GM23338 (cell line): ENCODE data around the gene ARHGAP10. TPM values are rescaled to one million over a fixed set of nuclear protein-coding genes. Genes with fewer than 3 reads are reported as not detected.

Experiments
- ATAC-seq: fragments of 200-7000 bp; cut with Tn5 transposase; 3 replicates; pipeline ENCODE4 v1.9.1; 2020
- DNase-seq: peaks from one replicate; pipeline ENCODE4 v3.0.0-alpha.2; 2015; ENCODE audit warnings: low spot score
- H2AFZ ChIP-seq: fragments of 200-600 bp; sonication (generic); 2 replicates; pipeline ENCODE4 v1.8.0; 2016; ENCODE audit warnings: antibody characterized with exemption, mild to moderate bottlenecking, moderate library complexity
- H3F3A ChIP-seq: fragments of 200-600 bp; sonication (generic); replicated peaks from 2 replicates; pipeline ENCODE4 v1.8.0; 2017; ENCODE audit warnings: antibody characterized with exemption, mixed run types, low read depth
- H3K27ac ChIP-seq: fragments of 200-600 bp; sonication (generic); 2 replicates; pipeline ENCODE4 v1.6.1; 2016; ENCODE audit warnings: low read depth
- H3K27me3 ChIP-seq: fragments of 200-600 bp; sonication (generic); 2 replicates; pipeline ENCODE4 v1.8.0; 2016; ENCODE audit warnings: mild to moderate bottlenecking, mixed run types, moderate library complexity; ENCODE audit not compliant: insufficient read depth
- H3K36me3 ChIP-seq: fragments of 200-600 bp; sonication (generic); 2 replicates; pipeline ENCODE4 v1.8.0; 2016; ENCODE audit warnings: mild to moderate bottlenecking; ENCODE audit not compliant: insufficient read depth
- H3K4me1 ChIP-seq: fragments of 200-600 bp; sonication (generic); 2 replicates; pipeline ENCODE4 v1.8.0; 2016; ENCODE audit warnings: mild to moderate bottlenecking, moderate library complexity; ENCODE audit not compliant: insufficient read depth
- H3K4me2 ChIP-seq: fragments of 200-600 bp; sonication (generic); 2 replicates; pipeline ENCODE4 v1.7.1; 2017; ENCODE audit warnings: mixed run types
- H3K4me3 ChIP-seq: fragments of 200-600 bp; sonication (generic); 2 replicates; pipeline ENCODE4 v1.6.1; 2016; ENCODE audit warnings: mixed run types
- H3K79me2 ChIP-seq: fragments of 200-600 bp; sonication (generic); replicated peaks from 2 replicates; pipeline ENCODE4 v1.8.0; 2017; ENCODE audit warnings: mild to moderate bottlenecking; ENCODE audit not compliant: insufficient read depth
- H3K9me2 ChIP-seq: fragments of 200-600 bp; sonication (generic); 2 replicates; pipeline ENCODE4 v1.8.0; 2017; ENCODE audit not compliant: insufficient read depth
- H4K20me1 ChIP-seq: fragments of 200-600 bp; sonication (generic); replicated peaks from 2 replicates; pipeline ENCODE4 v1.8.0; 2017; ENCODE audit warnings: mild to moderate bottlenecking; ENCODE audit not compliant: insufficient read depth
- H3K27ac Mint-ChIP-seq: 2 replicates; pipeline ENCODE4 v1.8.0; 2020; ENCODE audit warnings: inconsistent platforms, mild to moderate bottlenecking, moderate library complexity, mixed read lengths
- H3K27me3 Mint-ChIP-seq: 3 replicates; pipeline ENCODE4 v1.8.0; 2022; ENCODE audit warnings: low read depth, mild to moderate bottlenecking, moderate library complexity, mixed read lengths, inconsistent platforms; ENCODE audit not compliant: insufficient read depth, poor library complexity
- H3K36me3 Mint-ChIP-seq: 3 replicates; pipeline ENCODE4 v1.8.0; 2021; ENCODE audit warnings: low read depth, mild to moderate bottlenecking, inconsistent platforms, moderate library complexity, mixed read lengths
- H3K4me1 Mint-ChIP-seq: 3 replicates; pipeline ENCODE4 v1.8.0; 2020; ENCODE audit warnings: mild to moderate bottlenecking, inconsistent platforms, mixed read lengths
- H3K4me3 Mint-ChIP-seq: 3 replicates; pipeline ENCODE4 v1.8.0; 2021; ENCODE audit warnings: moderate library complexity, mild to moderate bottlenecking, inconsistent platforms, mixed read lengths
- H3K9me3 Mint-ChIP-seq: 3 replicates; pipeline ENCODE4 v1.8.0; 2020; ENCODE audit warnings: moderate library complexity, mild to moderate bottlenecking, inconsistent platforms, mixed read lengths
- CREB1 ChIP-seq: fragments of 250-450 bp; sonication (Bioruptor Pico); IDR thresholded peaks from 2 replicates; pipeline ENCODE4 v1.5.0; 2020; ENCODE audit warnings: low read depth, mild to moderate bottlenecking, moderate library complexity
- EZH2 ChIP-seq: fragments of 200-600 bp; sonication (generic); IDR thresholded peaks from one replicate; pipeline ENCODE4 v1.8.0; 2017; ENCODE audit warnings: antibody characterized with exemption, mild to moderate bottlenecking, low read depth; ENCODE audit not compliant: unreplicated experiment
- EZH2phosphoT487 ChIP-seq: fragments of 200-600 bp; sonication (generic); IDR thresholded peaks from one replicate; pipeline ENCODE4 v1.8.1; 2018; ENCODE audit warnings: antibody characterized with exemption; ENCODE audit not compliant: unreplicated experiment
- JUNB ChIP-seq: IDR thresholded peaks from one replicate; pipeline ENCODE4 v1.6.1; 2016; ENCODE audit warnings: antibody characterized with exemption; ENCODE audit not compliant: unreplicated experiment
- NANOG ChIP-seq: IDR thresholded peaks from 2 replicates; pipeline ENCODE4 v1.6.1; 2016; ENCODE audit warnings: antibody characterized with exemption, borderline replicate concordance
- POLR2AphosphoS5 ChIP-seq: IDR thresholded peaks from 2 replicates; pipeline ENCODE4 v1.6.1; 2016; ENCODE audit warnings: antibody characterized with exemption, low read depth
- STAT1 ChIP-seq: IDR thresholded peaks from one replicate; pipeline ENCODE4 v1.6.1; 2016; ENCODE audit warnings: antibody characterized with exemption; ENCODE audit not compliant: unreplicated experiment
- ZNF114 ChIP-seq: fragments of 250-450 bp; sonication (Bioruptor Pico); IDR thresholded peaks from 2 replicates; pipeline ENCODE4 v1.5.0; 2020; ENCODE audit warnings: mild to moderate bottlenecking, moderate library complexity
- ZNF331 ChIP-seq: fragments of 250-450 bp; sonication (Bioruptor Pico); IDR thresholded peaks from 2 replicates; pipeline ENCODE4 v1.5.0; 2020; ENCODE audit warnings: low read depth, mild to moderate bottlenecking, moderate library complexity
- polyA plus RNA-seq: library from polyadenylated mRNA; unstranded; fragments of >200 nt; fragmentation: Nextera tagmentation; extraction: Ambion mirVana; gene quantifications from 2 replicates; pipeline ENCODE4 v1.2.1, GENCODE V29; 2016
- total RNA-seq: library from RNA; depleted of rRNA; stranded (reverse); fragments of >200 nt; shearing (Covaris generic); gene quantifications from 2 replicates; pipeline ENCODE4 v1.2.3, GENCODE V29; 2014
- TF ChIP-seq, protein P1 (sequence below), 2 experiments: fragments of 200-600 bp in 1 of 2; sonication (generic) in 1 of 2; conservative IDR thresholded peaks; 2 replicates each; pipeline versions ENCODE4 v1.5.1 to v1.6.1; 2016 to 2017; ENCODE audit warnings: antibody characterized with exemption in 2 of 2, low read depth in 2 of 2, mild to moderate bottlenecking in 2 of 2, moderate library complexity in 1 of 2
- TF ChIP-seq, protein P2 (sequence below): fragments of 250-450 bp; sonication (Bioruptor Pico); IDR thresholded peaks from 2 replicates; pipeline ENCODE4 v1.5.0; 2020; ENCODE audit warnings: mild to moderate bottlenecking, moderate library complexity

ARHGAP10 gene
- total and polyA plus RNA-seq, 2 experiments from 2014 or later: 5.1 to 6.3 TPM

DNA sequence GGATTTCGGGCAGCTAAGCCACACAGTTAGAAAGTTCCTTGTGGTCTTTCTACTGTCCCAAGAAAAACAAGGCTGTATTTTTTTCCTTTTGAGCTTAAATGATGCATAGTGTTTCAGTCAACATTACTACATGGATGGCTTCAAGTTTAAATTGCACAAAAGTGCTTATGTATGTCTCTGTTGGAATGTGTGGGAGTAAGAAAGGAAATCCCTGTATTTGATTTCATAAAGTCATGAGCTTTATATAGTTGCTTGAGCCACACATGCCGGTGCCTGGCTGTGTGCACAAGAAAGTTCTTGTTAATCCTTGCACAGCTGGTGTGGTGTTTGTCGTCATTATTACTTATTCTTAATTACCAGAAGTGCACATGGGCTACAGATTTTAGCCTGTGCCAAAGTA, 262.2 kb downstream of the ARHGAP10 start:
- Mint-ChIP-seq H3K36me3 (no peaks in the 10 kb centered on the region), H3K4me3 (no peak overlapping the region), H3K9me3 (no peaks in the 10 kb centered on the region), H3K4me1 (peaks cover 17% of the 10 kb centered on the region), H3K27me3 (no peaks in the 10 kb centered on the region), H3K27ac (no peak overlapping the region)
- Histone ChIP-seq H3K4me3 (no peak overlapping the region), H3F3A (no peaks in the 10 kb centered on the region), H2AFZ (no peak overlapping the region), H3K4me1 (peaks cover 13% of the 10 kb centered on the region), H4K20me1 (no peaks in the 10 kb centered on the region), H3K27ac (no peak overlapping the region), H3K4me2 (no peak overlapping the region), H3K9me2 (no peaks in the 10 kb centered on the region; the same call in 1 of the 2 replicates), H3K79me2 (no peaks in the 10 kb centered on the region), H3K36me3 (no peaks in the 10 kb centered on the region), H3K27me3 (no peaks in the 10 kb centered on the region)
- no peak for ATAC-seq
- TF ChIP-seq JUNB (no peak), CREB1 (no peak), NANOG (no peak), ZNF114 (CRISPR knock-in tag) (no peak), EZH2 (no peak), ZNF331 (CRISPR knock-in tag) (no peak), POLR2AphosphoS5 (no peak), STAT1 (no peak), EZH2phosphoT487 (no peak)
- TF ChIP-seq, protein P1, sequence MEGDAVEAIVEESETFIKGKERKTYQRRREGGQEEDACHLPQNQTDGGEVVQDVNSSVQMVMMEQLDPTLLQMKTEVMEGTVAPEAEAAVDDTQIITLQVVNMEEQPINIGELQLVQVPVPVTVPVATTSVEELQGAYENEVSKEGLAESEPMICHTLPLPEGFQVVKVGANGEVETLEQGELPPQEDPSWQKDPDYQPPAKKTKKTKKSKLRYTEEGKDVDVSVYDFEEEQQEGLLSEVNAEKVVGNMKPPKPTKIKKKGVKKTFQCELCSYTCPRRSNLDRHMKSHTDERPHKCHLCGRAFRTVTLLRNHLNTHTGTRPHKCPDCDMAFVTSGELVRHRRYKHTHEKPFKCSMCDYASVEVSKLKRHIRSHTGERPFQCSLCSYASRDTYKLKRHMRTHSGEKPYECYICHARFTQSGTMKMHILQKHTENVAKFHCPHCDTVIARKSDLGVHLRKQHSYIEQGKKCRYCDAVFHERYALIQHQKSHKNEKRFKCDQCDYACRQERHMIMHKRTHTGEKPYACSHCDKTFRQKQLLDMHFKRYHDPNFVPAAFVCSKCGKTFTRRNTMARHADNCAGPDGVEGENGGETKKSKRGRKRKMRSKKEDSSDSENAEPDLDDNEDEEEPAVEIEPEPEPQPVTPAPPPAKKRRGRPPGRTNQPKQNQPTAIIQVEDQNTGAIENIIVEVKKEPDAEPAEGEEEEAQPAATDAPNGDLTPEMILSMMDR (conservative IDR thresholded peaks at IDR 0.05; ENCODE audit: low read depth in 2 of 2): no peak
- no peak for DNase-seq

DNA sequence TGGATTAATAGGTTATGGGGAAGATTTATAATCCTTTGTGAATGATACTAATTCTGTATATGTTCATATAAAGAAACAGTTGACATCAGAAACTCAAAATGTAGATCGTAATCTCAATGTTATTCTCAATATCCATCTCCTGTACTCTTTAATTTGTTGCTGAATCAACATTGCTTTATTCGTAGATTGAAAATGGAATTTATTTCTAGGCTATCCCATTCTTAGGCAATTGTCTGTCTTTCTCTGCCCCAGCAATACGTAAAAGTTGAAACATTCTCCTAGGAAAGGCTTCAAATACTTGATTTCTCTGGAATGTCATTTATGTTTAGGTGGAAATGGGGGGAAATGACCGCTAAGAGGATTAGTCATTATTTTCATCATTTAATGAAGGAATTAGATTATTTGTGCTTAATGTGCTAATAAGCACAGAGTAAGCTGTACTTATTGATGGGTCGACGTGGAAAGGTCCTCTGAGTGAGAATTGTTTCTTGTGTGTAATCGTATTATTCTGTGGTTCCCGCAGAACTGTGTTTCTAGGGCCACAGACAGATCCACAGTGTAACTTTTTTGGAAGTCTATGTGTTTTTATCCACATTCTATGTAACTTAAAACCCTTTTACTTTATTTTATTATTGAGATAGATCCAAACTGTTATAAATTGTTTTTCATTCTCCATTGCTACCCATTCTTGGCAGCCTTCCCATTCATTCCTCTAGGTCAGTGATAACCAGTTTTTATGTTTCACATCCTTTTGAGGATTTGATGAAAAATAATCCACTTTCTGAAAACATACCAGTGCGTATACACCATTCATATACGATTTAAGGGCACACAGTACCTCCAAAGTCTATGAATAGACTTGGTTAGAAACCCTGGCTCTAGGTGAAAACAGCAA, 262.9 kb downstream of the ARHGAP10 start:
- H3F3A ChIP-seq: no peaks in the 10 kb centered on the region
- Mint-ChIP-seq H3K4me1 (peaks cover 13% of the 10 kb centered on the region), H3K36me3 (peaks cover 4% of the 10 kb centered on the region; the same call in 2 of the 3 replicates), H3K4me3 (no peak overlapping the region), H3K9me3 (no peaks in the 10 kb centered on the region; the same call in 2 of the 3 replicates), H3K27ac (no peak overlapping the region), H3K27me3 (no peaks in the 10 kb centered on the region)
- H3K27ac ChIP-seq: no peak overlapping the region
- H4K20me1 ChIP-seq: no peaks in the 10 kb centered on the region
- H2AFZ ChIP-seq: no peak overlapping the region
- H3K9me2 ChIP-seq: no peaks in the 10 kb centered on the region; the same call in 1 of the 2 replicates
- no peak for DNase-seq
- no peaks in the 10 kb centered on the region for H3K27me3 ChIP-seq
- H3K4me3 ChIP-seq: no peak overlapping the region
- H3K36me3 ChIP-seq: no peaks in the 10 kb centered on the region; the same call in 1 of the 2 replicates
- no peak for ATAC-seq
- H3K4me1 ChIP-seq: peaks cover 9% of the 10 kb centered on the region
- no peaks in the 10 kb centered on the region for H3K79me2 ChIP-seq
- no peak overlapping the region for H3K4me2 ChIP-seq
- TF ChIP-seq CREB1 (no peak), EZH2 (no peak), STAT1 (no peak), POLR2AphosphoS5 (no peak), ZNF114 (CRISPR knock-in tag) (no peak), JUNB (no peak)
- TF ChIP-seq, protein P2, sequence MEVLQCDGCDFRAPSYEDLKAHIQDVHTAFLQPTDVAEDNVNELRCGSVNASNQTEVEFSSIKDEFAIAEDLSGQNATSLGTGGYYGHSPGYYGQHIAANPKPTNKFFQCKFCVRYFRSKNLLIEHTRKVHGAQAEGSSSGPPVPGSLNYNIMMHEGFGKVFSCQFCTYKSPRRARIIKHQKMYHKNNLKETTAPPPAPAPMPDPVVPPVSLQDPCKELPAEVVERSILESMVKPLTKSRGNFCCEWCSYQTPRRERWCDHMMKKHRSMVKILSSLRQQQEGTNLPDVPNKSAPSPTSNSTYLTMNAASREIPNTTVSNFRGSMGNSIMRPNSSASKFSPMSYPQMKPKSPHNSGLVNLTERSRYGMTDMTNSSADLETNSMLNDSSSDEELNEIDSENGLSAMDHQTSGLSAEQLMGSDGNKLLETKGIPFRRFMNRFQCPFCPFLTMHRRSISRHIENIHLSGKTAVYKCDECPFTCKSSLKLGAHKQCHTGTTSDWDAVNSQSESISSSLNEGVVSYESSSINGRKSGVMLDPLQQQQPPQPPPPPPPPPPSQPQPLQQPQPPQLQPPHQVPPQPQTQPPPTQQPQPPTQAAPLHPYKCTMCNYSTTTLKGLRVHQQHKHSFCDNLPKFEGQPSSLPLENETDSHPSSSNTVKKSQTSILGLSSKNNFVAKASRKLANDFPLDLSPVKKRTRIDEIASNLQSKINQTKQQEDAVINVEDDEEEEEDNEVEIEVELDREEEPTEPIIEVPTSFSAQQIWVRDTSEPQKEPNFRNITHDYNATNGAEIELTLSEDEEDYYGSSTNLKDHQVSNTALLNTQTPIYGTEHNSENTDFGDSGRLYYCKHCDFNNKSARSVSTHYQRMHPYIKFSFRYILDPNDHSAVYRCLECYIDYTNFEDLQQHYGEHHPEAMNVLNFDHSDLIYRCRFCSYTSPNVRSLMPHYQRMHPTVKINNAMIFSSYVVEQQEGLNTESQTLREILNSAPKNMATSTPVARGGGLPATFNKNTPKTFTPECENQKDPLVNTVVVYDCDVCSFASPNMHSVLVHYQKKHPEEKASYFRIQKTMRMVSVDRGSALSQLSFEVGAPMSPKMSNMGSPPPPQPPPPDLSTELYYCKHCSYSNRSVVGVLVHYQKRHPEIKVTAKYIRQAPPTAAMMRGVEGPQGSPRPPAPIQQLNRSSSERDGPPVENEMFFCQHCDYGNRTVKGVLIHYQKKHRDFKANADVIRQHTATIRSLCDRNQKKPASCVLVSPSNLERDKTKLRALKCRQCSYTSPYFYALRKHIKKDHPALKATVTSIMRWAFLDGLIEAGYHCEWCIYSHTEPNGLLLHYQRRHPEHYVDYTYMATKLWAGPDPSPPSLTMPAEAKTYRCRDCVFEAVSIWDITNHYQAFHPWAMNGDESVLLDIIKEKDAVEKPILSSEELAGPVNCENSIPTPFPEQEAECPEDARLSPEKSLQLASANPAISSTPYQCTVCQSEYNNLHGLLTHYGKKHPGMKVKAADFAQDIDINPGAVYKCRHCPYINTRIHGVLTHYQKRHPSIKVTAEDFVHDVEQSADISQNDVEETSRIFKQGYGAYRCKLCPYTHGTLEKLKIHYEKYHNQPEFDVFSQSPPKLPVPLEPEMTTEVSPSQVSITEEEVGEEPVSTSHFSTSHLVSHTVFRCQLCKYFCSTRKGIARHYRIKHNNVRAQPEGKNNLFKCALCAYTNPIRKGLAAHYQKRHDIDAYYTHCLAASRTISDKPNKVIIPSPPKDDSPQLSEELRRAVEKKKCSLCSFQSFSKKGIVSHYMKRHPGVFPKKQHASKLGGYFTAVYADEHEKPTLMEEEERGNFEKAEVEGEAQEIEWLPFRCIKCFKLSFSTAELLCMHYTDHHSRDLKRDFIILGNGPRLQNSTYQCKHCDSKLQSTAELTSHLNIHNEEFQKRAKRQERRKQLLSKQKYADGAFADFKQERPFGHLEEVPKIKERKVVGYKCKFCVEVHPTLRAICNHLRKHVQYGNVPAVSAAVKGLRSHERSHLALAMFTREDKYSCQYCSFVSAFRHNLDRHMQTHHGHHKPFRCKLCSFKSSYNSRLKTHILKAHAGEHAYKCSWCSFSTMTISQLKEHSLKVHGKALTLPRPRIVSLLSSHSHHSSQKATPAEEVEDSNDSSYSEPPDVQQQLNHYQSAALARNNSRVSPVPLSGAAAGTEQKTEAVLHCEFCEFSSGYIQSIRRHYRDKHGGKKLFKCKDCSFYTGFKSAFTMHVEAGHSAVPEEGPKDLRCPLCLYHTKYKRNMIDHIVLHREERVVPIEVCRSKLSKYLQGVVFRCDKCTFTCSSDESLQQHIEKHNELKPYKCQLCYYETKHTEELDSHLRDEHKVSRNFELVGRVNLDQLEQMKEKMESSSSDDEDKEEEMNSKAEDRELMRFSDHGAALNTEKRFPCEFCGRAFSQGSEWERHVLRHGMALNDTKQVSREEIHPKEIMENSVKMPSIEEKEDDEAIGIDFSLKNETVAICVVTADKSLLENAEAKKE (CRISPR knock-in tag): no peak
